ENCODE measurements around the gene LPIN2.

LPIN2 gene

DNA sequence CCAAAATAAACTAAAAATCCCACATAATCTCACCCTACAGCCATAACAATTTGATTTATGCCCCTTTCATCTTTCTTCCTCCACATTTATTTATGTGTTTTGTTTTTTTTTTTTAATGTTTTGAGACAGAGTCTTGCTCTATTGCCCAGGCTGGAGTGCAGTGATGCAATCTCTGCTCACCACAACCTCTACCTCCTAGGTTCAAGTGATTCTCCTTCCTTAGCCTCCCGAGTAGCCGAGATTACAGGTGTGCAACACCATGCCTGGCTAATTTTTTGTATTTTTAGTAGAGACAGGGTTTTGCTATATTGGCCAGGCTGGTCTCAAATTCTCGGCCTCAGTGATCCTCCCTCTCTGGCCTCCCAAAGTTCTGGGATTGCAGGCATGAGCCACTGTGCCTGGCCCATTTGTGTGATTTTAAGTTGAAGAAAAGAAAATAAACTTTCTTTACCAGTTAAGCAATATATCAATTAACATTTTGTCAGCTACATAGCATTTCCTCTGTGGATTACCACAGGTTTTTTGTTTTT, 35.9 kb upstream of the LPIN2 start:
- Histone ChIP-seq H3K27me3 (no peaks in the 10 kb centered on the region), H3K9me3 (no peaks in the 10 kb centered on the region), H3K4me3 (ENCODE audit: low read depth in 1 of 2, low read length in 1 of 2) (no peak overlapping the region), H3K27ac (no peak overlapping the region), H3K4me1 (ENCODE audit: control insufficient read depth in 1 of 2, insufficient read depth in 1 of 2, low read depth in 1 of 2, low read length in 1 of 2) (peaks cover 54 to 66% of the 10 kb centered on the region in 2 experiments), H3K36me3 (no peaks in the 10 kb centered on the region)
- TF ChIP-seq, protein P1, sequence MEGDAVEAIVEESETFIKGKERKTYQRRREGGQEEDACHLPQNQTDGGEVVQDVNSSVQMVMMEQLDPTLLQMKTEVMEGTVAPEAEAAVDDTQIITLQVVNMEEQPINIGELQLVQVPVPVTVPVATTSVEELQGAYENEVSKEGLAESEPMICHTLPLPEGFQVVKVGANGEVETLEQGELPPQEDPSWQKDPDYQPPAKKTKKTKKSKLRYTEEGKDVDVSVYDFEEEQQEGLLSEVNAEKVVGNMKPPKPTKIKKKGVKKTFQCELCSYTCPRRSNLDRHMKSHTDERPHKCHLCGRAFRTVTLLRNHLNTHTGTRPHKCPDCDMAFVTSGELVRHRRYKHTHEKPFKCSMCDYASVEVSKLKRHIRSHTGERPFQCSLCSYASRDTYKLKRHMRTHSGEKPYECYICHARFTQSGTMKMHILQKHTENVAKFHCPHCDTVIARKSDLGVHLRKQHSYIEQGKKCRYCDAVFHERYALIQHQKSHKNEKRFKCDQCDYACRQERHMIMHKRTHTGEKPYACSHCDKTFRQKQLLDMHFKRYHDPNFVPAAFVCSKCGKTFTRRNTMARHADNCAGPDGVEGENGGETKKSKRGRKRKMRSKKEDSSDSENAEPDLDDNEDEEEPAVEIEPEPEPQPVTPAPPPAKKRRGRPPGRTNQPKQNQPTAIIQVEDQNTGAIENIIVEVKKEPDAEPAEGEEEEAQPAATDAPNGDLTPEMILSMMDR (IDR thresholded peaks at IDR 0.05) = no peak

DNA sequence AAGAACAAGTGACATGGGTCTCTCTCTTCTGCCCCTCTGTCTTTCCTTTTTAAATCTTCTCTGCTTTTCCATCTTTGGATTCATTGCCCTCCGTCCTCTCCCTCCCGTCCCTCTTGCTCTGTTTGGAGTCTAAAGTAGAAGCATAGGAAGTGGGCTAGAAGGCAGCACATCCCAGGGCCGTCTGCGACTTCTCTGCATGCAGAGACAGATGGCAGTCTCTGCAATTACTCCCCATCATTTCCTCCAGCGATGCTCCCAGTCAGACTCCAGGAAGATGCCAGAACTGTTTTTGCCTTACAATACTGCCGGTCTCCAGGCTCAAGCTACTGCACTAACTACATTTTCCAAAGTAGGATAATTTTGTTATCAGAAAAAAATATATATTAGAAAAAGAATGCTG, 35.2 kb upstream of the LPIN2 start:
- TF ChIP-seq, protein P1 (IDR thresholded peaks at IDR 0.05) = no peak

DNA sequence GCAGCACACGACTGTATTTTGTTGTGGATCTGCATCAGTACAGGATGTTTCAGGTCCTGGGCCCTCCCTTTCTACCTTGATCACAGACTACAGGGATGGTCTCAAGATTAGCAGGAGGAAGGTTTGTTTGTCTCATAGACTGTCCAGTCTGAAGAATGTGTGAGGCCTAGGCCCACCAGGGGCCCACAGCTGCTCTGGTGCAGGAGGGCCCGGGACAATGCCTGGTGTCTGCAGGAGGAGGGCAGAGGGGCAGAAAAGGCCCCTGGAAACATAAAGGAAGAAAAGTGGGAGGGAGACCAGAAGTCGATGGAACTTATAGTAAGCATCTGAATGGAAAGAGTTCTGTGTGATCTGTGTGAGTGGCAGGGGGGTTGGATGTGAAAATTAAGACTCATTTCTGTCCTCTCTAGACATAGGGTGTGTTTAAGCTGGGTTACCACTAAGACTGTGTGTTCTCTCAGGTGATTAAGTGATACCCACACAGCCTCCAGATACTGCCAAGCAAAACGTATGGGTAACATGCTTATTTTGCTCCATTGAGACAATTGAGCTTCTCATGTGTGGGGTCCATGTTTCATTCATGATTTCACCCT, 33.4 kb upstream of the LPIN2 start:
- peak overlapping the region; percentile 72 for H3K27ac ChIP-seq
- H3K36me3 ChIP-seq = no peaks in the 10 kb centered on the region
- TF ChIP-seq, protein P1 (IDR thresholded peaks at IDR 0.05) = no peak
- H3K27me3 ChIP-seq = no peaks in the 10 kb centered on the region
- no peak overlapping the region for H3K4me3 ChIP-seq (ENCODE audit: low read depth in 1 of 2, low read length in 1 of 2)
- peaks cover 34 to 48% of the 10 kb centered on the region in 2 experiments for H3K4me1 ChIP-seq (ENCODE audit: control insufficient read depth in 1 of 2, insufficient read depth in 1 of 2, low read depth in 1 of 2, low read length in 1 of 2)
- no peaks in the 10 kb centered on the region for H3K9me3 ChIP-seq

More for the DNA sequence above, 35.2 kb upstream of the LPIN2 start:
- Histone ChIP-seq H3K4me3 (ENCODE audit: low read depth in 1 of 2, low read length in 1 of 2) (no peak overlapping the region), H3K36me3 (no peaks in the 10 kb centered on the region), H3K27me3 (no peaks in the 10 kb centered on the region), H3K27ac (no peak overlapping the region), H3K9me3 (no peaks in the 10 kb centered on the region), H3K4me1 (ENCODE audit: control insufficient read depth in 1 of 2, insufficient read depth in 1 of 2, low read depth in 1 of 2, low read length in 1 of 2) (peaks cover 52 to 63% of the 10 kb centered on the region in 2 experiments)

DNA sequence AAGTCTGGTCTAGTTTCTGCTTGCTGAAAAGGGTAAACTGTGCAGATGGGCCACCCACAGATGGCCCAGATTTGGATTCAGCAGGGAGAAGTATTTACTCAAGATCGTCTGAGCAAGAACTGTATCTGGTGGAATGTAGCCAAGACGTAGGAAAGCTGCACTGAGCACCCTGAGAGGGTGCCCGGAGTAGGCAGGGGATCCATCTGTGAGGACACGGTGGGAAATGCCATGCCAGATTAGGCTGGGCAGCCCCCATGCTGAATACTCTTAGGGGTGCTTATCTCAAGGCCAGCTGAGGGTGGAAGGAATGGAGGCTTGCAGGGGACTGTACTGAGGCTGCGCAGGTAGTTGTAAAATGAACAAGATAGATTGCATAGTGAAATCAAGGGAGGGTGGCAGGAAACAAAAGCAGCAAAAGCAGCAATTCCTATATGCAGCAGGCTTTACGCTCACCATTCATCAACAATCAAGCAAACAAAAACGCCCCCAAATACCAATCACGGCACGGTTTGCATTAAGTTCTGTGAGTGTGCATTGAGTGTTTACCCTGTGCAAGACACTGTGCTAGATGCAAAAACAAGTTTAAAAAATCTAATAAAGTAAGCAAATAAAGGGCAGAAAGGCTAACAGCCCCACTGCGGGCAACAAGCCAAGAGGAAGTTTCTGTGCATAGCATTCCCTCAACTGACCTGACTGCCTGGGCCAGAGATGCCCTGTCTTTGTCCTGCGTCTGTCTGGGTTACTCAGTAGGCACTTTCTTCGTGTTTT, 32.2 kb upstream of the LPIN2 start:
- H3K4me3 ChIP-seq (ENCODE audit: low read depth in 1 of 2, low read length in 1 of 2) = no peak overlapping the region
- no peaks in the 10 kb centered on the region for H3K36me3 ChIP-seq
- TF ChIP-seq, protein P1 (IDR thresholded peaks at IDR 0.05) = no peak
- no peaks in the 10 kb centered on the region for H3K9me3 ChIP-seq
- H3K27ac ChIP-seq = peak overlapping the region; percentile 72
- H3K4me1 ChIP-seq (ENCODE audit: control insufficient read depth in 1 of 2, insufficient read depth in 1 of 2, low read depth in 1 of 2, low read length in 1 of 2) = peaks cover 28 to 43% of the 10 kb centered on the region in 2 experiments
- no peaks in the 10 kb centered on the region for H3K27me3 ChIP-seq

DNA sequence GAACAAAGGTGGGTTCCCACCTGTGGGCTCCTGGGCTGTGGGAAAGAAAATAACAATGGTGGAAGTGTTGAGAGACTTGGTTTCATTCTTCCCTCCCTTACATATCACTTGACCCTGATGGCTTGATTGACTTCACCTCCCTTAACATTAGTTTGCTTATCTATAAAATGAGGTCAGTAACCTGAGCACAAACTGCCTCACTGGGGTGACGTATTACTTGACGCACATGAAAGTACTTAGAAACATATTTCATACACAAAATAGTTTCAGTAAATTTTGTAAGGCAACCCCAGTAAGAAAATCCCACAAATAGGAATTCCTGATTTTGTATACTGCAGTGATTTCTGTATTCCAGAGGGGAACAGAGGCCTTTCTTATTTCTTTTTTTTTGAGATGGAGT, 29.4 kb upstream of the LPIN2 start:
- no peaks in the 10 kb centered on the region for H3K9me3 ChIP-seq
- H3K27ac ChIP-seq = no peak overlapping the region
- no peak overlapping the region for H3K4me3 ChIP-seq (ENCODE audit: low read depth in 1 of 2, low read length in 1 of 2)
- H3K27me3 ChIP-seq = no peaks in the 10 kb centered on the region
- H3K4me1 ChIP-seq (ENCODE audit: control insufficient read depth in 1 of 2, insufficient read depth in 1 of 2, low read depth in 1 of 2, low read length in 1 of 2) = peaks cover 34 to 49% of the 10 kb centered on the region in 2 experiments
- TF ChIP-seq, protein P1 (IDR thresholded peaks at IDR 0.05) = no peak
- no peaks in the 10 kb centered on the region for H3K36me3 ChIP-seq
